ENCODE data around the gene ODC1.

The ODC1 gene

DNA sequence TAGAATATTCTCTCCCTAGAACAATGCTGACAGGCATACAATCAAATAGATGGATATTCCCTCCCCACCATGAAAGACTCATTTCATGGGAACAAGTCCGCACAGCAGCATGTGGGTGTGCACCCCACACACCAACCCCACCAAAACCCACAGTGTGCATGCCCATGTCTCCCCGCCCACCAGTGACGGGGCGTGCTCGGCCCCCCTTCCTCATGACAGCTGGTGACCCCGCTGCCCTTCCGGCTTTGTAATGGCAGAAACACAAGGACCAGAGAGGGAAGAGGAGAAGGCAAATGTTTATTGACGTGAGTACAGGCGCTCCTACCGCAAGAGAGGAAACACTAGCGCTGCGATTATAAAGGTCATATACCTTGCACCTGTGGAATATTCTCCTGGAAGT lies 30.8 kb upstream of the ODC1 start:
- no peak for DNase-seq (ENCODE audit: low spot score)
- TF ChIP-seq, protein P1, sequence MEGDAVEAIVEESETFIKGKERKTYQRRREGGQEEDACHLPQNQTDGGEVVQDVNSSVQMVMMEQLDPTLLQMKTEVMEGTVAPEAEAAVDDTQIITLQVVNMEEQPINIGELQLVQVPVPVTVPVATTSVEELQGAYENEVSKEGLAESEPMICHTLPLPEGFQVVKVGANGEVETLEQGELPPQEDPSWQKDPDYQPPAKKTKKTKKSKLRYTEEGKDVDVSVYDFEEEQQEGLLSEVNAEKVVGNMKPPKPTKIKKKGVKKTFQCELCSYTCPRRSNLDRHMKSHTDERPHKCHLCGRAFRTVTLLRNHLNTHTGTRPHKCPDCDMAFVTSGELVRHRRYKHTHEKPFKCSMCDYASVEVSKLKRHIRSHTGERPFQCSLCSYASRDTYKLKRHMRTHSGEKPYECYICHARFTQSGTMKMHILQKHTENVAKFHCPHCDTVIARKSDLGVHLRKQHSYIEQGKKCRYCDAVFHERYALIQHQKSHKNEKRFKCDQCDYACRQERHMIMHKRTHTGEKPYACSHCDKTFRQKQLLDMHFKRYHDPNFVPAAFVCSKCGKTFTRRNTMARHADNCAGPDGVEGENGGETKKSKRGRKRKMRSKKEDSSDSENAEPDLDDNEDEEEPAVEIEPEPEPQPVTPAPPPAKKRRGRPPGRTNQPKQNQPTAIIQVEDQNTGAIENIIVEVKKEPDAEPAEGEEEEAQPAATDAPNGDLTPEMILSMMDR (IDR thresholded peaks at IDR 0.05; ENCODE audit: borderline replicate concordance, control extremely low read depth, extremely low read depth, insufficient read depth, missing control alignments): no peak
- in situ Hi-C loops (cut with MboI; ENCODE audit: low sequenced_read_pairs, unreplicated experiment): no loop called here

GRCh38 chr2:10478298-10478625 lies 30.1 kb upstream of the ODC1 start:
- in situ Hi-C loops (cut with MboI; ENCODE audit: low sequenced_read_pairs, unreplicated experiment): no loop called here
- no peak for DNase-seq (ENCODE audit: low spot score)
- TF ChIP-seq, protein P1 (IDR thresholded peaks at IDR 0.05; ENCODE audit: borderline replicate concordance, control extremely low read depth, extremely low read depth, insufficient read depth, missing control alignments): no peak

- TF ChIP-seq, protein P1 (IDR thresholded peaks at IDR 0.05; ENCODE audit: borderline replicate concordance, control extremely low read depth, extremely low read depth, insufficient read depth, missing control alignments): no peak
- no peak for DNase-seq (ENCODE audit: low spot score)
- in situ Hi-C loops (cut with MboI; ENCODE audit: low sequenced_read_pairs, unreplicated experiment): no loop called here
Observed at GRCh38 chr2:10477443-10478297, 29.5 kb upstream of the ODC1 start.

DNA sequence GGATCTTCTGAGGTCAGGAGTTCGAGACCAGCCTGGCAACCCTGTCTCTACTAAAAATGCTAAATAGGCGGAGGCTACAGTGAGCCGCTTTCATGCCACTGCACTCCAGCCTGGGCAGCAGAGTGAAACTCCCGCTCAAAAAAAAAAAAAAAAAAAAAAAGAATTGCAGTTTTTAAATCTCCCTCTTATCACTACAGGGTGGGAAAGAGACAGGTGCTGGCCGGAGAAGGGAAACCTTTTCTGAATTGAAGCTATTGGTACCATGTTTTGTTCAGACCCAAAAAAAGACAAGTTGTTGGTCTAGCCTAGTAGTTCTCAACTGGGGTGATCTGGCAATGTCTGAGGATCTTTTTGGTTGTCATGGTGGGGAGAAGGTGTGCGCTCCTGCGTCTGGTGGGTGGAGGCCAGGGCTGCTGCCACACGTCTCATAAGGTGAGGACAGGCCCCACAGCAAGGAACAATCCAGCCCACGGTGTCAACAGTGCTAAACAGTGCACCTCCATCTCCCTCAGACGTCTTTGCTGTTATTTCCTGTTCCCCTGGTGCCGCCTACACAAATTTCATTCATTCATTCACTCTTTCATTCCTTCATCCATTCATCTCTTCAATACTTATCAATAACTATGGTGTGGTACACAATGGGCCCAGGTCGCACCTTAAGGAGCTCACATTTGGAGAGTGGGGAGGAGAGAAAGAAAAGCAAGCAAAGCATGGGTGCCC lies 28.8 kb upstream of the ODC1 start:
- no peak for DNase-seq (ENCODE audit: low spot score)
- TF ChIP-seq, protein P1 (IDR thresholded peaks at IDR 0.05; ENCODE audit: borderline replicate concordance, control extremely low read depth, extremely low read depth, insufficient read depth, missing control alignments): no peak
- in situ Hi-C loops (cut with MboI; ENCODE audit: low sequenced_read_pairs, unreplicated experiment): no loop called here

DNA sequence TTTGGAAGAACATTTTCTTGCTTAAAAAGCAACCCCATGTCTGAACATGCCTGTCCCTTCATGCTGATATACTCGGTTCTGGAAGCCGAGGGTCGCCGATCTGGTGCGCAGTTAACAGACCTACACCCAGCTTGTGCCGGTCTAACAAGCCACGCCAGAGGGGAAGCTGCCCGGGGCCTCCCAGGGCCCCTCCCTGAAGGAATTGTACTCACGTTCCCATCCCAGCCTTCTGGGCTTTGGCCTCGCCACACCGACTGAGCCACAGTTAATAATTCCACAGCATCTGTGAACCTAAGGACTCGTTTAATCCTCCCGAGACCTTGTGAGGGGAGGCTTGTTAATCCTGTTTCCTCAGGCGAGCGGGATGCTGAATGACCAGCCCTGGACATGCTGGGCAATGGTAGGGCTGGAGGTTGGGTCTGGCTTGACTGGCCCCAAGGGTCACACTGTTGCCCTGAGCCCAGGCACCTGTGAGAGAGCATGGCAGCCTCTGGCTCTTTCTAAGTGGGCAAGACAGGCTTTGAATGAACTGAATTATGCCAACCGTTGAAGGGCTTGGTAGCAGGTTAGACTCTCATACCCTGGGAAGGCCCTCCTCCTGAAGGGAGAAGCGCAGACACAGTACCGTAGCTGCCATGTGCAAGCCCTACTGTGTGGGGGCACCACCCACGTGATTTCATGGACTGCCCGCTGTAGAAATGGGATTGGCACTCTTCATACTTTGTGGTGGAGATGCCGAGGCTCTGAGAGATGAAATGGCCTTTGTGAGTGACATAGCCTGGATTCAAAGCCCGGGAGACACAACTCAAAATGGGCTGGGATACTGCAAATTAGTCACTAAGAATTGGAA lies 27.9 kb upstream of the ODC1 start:
- TF ChIP-seq, protein P1 (IDR thresholded peaks at IDR 0.05; ENCODE audit: borderline replicate concordance, control extremely low read depth, extremely low read depth, insufficient read depth, missing control alignments): no peak
- in situ Hi-C loops (cut with MboI; ENCODE audit: low sequenced_read_pairs, unreplicated experiment): no loop called here

DNA sequence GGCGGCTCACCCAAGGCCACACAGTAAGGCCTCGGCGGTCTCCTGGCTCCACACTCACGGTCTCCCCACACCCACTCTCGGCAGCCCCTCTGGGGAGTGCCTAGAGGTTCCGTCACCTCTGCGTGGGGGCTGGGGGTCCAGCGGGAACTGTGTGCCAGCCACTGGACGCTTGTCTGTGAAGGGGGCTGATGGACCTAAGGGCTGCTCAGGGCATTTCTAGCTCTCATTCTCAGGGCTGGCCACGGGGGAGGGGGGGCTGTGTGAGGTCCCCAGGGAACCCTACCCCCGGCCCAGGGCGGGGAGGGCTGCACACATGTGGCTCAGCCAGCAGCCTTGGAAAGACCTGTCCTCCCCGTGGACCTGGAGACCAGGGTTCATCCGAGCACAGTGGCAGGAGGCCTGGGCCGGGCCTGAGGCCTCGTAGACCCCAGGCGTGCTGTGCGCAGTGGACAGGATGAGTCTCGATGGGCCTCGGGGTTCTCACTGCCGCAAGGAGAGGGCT lies 27.1 kb upstream of the ODC1 start:
- in situ Hi-C loops (cut with MboI; ENCODE audit: low sequenced_read_pairs, unreplicated experiment): no loop called here
- DNase-seq (ENCODE audit: low spot score): no peak
- TF ChIP-seq, protein P1 (IDR thresholded peaks at IDR 0.05; ENCODE audit: borderline replicate concordance, control extremely low read depth, extremely low read depth, insufficient read depth, missing control alignments): no peak

More for the DNA sequence above, 27.9 kb upstream of the ODC1 start:
- no peak for DNase-seq (ENCODE audit: low spot score)

Data from GM13976 (cell line).